Upper lobe of right lung (tissue), 1 donor: ENCODE results near the gene LARP1B. TPM values are rescaled to one million over a fixed set of nuclear protein-coding genes. Genes with fewer than 3 reads are reported as not detected.
"Not testable (repeated sequence)": the region's sequence is repeated elsewhere in the genome, so short reads cannot be mapped to it uniquely, and the experiment has no call there.

Source experiments
- ATAC-seq: fragments of 200-7000 bp; cut with Tn5 transposase; one replicate; pipeline ENCODE4 v1.9.1; 2020; ENCODE audit warnings: mild to moderate bottlenecking, moderate library complexity
- DNase-seq: peaks from one replicate; pipeline ENCODE4 v3.0.0-alpha.2; 2020
- H3K27ac ChIP-seq: fragments of 200-600 bp; one replicate; pipeline ENCODE4 v1.8.0; 2022
- H3K27me3 ChIP-seq: fragments of 200-600 bp; one replicate; pipeline ENCODE4 v1.8.0; 2022; ENCODE audit warnings: mild to moderate bottlenecking
- H3K36me3 ChIP-seq: fragments of 200-600 bp; one replicate; pipeline ENCODE4 v1.8.0; 2022
- H3K4me1 ChIP-seq: fragments of 200-600 bp; one replicate; pipeline ENCODE4 v1.8.0; 2022
- H3K4me3 ChIP-seq: fragments of 200-600 bp; one replicate; pipeline ENCODE4 v1.8.0; 2022; ENCODE audit warnings: mild to moderate bottlenecking
- H3K9me3 ChIP-seq: fragments of 200-600 bp; one replicate; pipeline ENCODE4 v1.8.0; 2022
- intact Hi-C: fragments of 100-400 bp; cut with DNase I; formaldehyde crosslinking; loops from one replicate; pipeline ENCODE4 v1.11.0; 2022
- total RNA-seq: library from RNA; stranded (reverse); fragmentation: NEBNext Ultra II Directional; extraction: Animal tissue kit (Norgen Biotek cat#: 25700); gene quantifications from one replicate; pipeline ENCODE4 v1.2.1, GENCODE V29; 2021
- TF ChIP-seq, protein P1 (sequence below): fragments of 200-600 bp; IDR thresholded peaks from one replicate; pipeline ENCODE4 v1.8.0; 2022; ENCODE audit warnings: antibody characterized with exemption
- donor health status: DM: no; HTN: yes; CAD: no; lungs with severe emphysema.

The LARP1B gene
- total RNA-seq, 1 donor from 2014 or later = 16.8 TPM

DNA sequence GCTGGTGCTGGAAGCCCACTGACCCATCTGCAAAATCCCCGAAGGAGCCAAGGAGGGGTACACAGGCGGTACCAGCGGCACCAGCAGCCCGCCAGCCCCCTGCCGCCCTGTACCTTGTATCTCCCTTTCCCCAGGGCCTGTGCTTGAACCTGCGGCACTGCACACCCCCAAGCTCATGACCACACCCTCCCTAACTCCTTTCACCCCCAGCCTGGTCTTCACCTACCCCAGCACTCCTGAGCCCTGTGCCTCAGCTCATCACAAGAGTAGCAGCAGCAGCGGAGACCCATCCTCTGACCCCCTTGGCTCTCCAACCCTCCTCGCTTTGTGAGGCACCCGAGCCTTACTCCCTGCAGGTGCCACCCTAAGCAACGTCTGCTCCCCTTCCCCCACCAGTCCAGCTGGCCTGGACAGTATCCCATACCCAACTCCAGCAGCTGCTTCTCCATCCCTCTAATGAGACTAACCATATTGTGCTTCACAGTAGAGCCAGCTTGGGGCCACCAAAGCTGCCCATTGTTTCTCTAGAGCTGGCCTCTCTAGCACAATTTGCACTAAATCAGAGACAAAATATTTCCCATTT, 94.9 kb downstream of the LARP1B start:
- Histone ChIP-seq H3K4me1 (no peaks in the 10 kb centered on the region), H3K27ac (no peak overlapping the region), H3K9me3 (no peaks in the 10 kb centered on the region), H3K27me3 (no peaks in the 10 kb centered on the region), H3K4me3 (no peak overlapping the region), H3K36me3 (no peaks in the 10 kb centered on the region)
- peak; percentile 21 for ATAC-seq
- intact Hi-C loops = no loop called here
- no peak for DNase-seq
- TF ChIP-seq, protein P1, sequence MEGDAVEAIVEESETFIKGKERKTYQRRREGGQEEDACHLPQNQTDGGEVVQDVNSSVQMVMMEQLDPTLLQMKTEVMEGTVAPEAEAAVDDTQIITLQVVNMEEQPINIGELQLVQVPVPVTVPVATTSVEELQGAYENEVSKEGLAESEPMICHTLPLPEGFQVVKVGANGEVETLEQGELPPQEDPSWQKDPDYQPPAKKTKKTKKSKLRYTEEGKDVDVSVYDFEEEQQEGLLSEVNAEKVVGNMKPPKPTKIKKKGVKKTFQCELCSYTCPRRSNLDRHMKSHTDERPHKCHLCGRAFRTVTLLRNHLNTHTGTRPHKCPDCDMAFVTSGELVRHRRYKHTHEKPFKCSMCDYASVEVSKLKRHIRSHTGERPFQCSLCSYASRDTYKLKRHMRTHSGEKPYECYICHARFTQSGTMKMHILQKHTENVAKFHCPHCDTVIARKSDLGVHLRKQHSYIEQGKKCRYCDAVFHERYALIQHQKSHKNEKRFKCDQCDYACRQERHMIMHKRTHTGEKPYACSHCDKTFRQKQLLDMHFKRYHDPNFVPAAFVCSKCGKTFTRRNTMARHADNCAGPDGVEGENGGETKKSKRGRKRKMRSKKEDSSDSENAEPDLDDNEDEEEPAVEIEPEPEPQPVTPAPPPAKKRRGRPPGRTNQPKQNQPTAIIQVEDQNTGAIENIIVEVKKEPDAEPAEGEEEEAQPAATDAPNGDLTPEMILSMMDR = no peak

GRCh38 chr4:128156472-128156871, 95.4 kb downstream of the LARP1B start:
- intact Hi-C loops, ATAC-seq, DNase-seq: not testable (repeated sequence)

DNA sequence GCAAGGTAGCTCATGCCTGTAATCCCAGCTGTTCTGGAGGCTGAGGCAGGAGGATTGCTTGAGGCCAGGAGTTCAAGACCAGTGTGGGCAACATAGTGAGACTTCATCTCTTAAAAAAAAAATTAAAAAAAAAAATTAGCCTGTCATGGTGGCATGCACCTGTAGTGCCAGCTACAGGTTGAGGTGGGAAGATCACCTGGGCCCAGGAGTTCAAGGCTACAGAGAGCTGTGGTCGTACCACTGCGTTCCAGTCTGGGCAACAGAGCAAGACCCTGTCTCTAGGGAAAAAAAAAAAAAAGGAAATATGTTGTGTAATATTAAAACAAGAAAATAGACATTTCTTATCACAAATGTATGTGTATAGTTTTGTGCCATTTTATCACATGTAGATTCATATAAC, 97.8 kb downstream of the LARP1B start:
- no peak for DNase-seq
- ATAC-seq = no peak

More at GRCh38 chr4:128156472-128156871, 95.4 kb downstream of the LARP1B start:
- not testable (repeated sequence) for H3K4me1 ChIP-seq, H3K27me3 ChIP-seq, H3K9me3 ChIP-seq, H3K4me3 ChIP-seq, H3K27ac ChIP-seq, H3K36me3 ChIP-seq

DNA sequence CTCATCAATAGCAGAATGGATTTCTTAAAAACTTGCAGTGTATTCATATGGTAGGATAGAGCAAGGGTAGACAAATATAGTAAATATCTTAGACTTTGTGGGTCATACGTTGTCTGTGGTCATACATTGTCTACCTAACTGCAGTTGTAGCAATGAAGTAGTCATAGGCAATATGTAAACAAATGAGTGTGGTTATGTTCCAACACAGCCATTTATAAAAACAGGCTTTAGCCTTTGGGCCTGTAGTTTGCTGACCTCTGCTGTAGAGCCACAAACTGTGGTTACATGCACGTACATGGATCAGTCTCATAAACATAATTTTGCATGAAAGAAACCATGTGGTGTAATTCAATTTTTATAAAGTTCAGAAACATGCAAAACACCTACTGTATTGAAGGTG, 98.9 kb downstream of the LARP1B start:
- no peaks in the 10 kb centered on the region for H3K27me3 ChIP-seq
- H3K4me1 ChIP-seq = no peaks in the 10 kb centered on the region
- H3K4me3 ChIP-seq = no peak overlapping the region
- intact Hi-C loops = no loop called here
- no peaks in the 10 kb centered on the region for H3K36me3 ChIP-seq
- TF ChIP-seq, protein P1 = no peak
- no peak for DNase-seq
- no peaks in the 10 kb centered on the region for H3K9me3 ChIP-seq
- no peak for ATAC-seq
- H3K27ac ChIP-seq = no peak overlapping the region

More for the DNA sequence above, 97.8 kb downstream of the LARP1B start:
- Histone ChIP-seq H3K27me3 (no peaks in the 10 kb centered on the region), H3K9me3 (no peaks in the 10 kb centered on the region), H3K36me3 (no peaks in the 10 kb centered on the region), H3K4me3 (no peak overlapping the region), H3K27ac (no peak overlapping the region), H3K4me1 (no peaks in the 10 kb centered on the region)
- intact Hi-C loops = no loop called here
- TF ChIP-seq, protein P1 = no peak

- TF ChIP-seq, protein P1 = no peak
- intact Hi-C loops = no loop called here
- no peaks in the 10 kb centered on the region for H3K36me3 ChIP-seq
- H3K9me3 ChIP-seq = no peaks in the 10 kb centered on the region
- H3K4me1 ChIP-seq = no peaks in the 10 kb centered on the region
- H3K4me3 ChIP-seq = no peak overlapping the region
- no peak for DNase-seq
- H3K27me3 ChIP-seq = no peaks in the 10 kb centered on the region
- H3K27ac ChIP-seq = no peak overlapping the region
- peak; percentile 30 for ATAC-seq
Observed at GRCh38 chr4:128161138-128161537, 100.0 kb downstream of the LARP1B start.

DNA sequence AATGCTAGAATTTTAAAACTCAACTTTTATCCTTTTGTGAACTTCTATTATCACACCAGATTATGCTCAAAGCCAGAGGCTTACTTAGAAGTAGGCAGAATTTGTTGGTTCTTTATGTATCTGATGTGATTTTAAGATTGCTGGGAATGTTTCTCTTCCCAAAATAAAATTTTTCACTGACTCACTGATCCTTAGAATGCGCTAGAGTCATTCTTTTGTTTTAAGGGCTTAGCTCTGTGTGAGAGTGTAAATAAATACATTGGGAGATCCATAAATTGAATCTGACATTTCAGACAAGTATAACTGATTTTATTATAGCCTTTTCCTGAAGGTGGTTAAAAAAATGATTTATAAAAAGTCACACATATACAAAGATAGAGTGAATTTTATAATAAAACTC, 101.3 kb downstream of the LARP1B start:
- Histone ChIP-seq H3K27me3 (no peaks in the 10 kb centered on the region), H3K9me3 (no peaks in the 10 kb centered on the region), H3K36me3 (no peaks in the 10 kb centered on the region), H3K4me1 (no peaks in the 10 kb centered on the region), H3K4me3 (no peak overlapping the region), H3K27ac (no peak overlapping the region)
- intact Hi-C loops = no loop called here
- ATAC-seq = no peak
- no peak for DNase-seq
- TF ChIP-seq, protein P1 = no peak
